Measurements from ENCODE around the gene DNASE1L3. TPM values are rescaled to one million over a fixed set of nuclear protein-coding genes. Genes with fewer than 3 reads are reported as not detected.

The DNASE1L3 gene
- total and polyA plus RNA-seq, 2 of the 13 experiments (the other 11 are each of a cell fraction or from before 2014, with no cell fraction given): 0.86 to 1.7 TPM

DNA sequence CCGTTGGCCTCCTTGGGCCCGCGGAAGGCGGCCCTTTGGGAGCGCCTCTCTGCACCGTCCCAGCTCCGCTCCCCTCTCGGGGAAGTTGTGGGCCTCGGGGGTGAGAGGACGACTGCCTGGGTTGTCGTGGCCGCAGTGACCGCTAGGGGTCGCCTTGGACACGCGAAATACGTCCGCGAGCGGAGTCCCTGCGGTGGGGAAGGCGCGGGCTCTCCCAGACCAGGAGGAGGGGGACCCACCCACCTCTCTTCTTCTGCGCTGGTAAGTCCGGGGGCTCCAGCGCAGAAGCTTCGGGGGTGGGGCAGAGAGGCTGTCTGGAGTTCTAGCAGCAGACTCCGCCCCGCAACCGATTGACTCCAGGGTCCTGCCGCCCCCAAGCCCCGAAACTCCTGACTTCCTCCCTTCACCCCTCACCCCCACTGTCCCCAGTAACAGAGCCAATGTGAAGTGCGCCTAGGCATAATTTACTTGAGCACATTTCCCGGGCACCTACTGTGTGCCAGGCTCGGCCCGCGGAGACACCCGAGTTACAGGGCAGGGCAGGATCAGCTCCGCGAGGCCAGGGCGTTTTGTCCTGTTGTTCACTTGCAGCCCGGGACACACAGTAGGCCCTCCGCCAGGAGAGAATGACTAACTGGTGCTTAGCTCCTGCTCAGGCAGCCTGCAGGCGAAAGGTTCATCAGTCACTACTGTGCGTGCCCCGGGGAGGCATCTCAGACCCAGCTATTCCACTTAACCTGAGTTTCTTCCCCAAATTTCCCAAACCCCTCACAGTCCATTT lies 32.8 kb downstream of the DNASE1L3 start (continued):
- TF ChIP-seq MAZ (IDR thresholded peaks at IDR 0.05; ENCODE audit: borderline replicate concordance, low read depth, low read length): no peak
- TF ChIP-seq MAZ (CRISPR knock-in tag; IDR thresholded peaks at IDR 0.05; ENCODE audit: low read depth): 0 out of 2 replicates have a peak, but pooled peaks have one; percentile 36
- 0 out of 2 replicates have a peak, but pooled peaks have one; percentile 23 for TF ChIP-seq FOXA3 (CRISPR knock-in tag; IDR thresholded peaks at IDR 0.05)
- no peak for TF ChIP-seq ZNF563 (CRISPR knock-in tag; IDR thresholded peaks at IDR 0.05)
- TF ChIP-seq ZSCAN22 (CRISPR knock-in tag; IDR thresholded peaks at IDR 0.05): no peak
- TF ChIP-seq POLR2G (IDR thresholded peaks at IDR 0.05; ENCODE audit: low read depth, low read length): no peak
- TF ChIP-seq UBTF (CRISPR knock-in tag; IDR thresholded peaks at IDR 0.05): peak; percentile 81
- no peak for TF ChIP-seq ZNF850 (CRISPR knock-in tag; conservative IDR thresholded peaks at IDR 0.05)
- TF ChIP-seq ZNF781 (CRISPR knock-in tag; IDR thresholded peaks at IDR 0.05; ENCODE audit: borderline replicate concordance, not compliant biosample characterization): peak; percentile 64
- TF ChIP-seq ZNF331 (CRISPR knock-in tag; IDR thresholded peaks at IDR 0.05): peak; percentile 42; the same call in 1 of the 2 replicates
- TF ChIP-seq HNF1A (IDR thresholded peaks at IDR 0.05; ENCODE audit: low read depth): no peak
- TF ChIP-seq HNF1A (CRISPR knock-in tag; IDR thresholded peaks at IDR 0.05; ENCODE audit: borderline replicate concordance): peak; percentile 33; the same call in 1 of the 2 replicates
- peak; percentile 49 for TF ChIP-seq IKZF5 (CRISPR knock-in tag; IDR thresholded peaks at IDR 0.05)
- no peak for TF ChIP-seq NCOA5 (CRISPR knock-in tag; IDR thresholded peaks at IDR 0.05)
- peak; percentile 67; the same call in 1 of the 2 replicates for TF ChIP-seq MIXL1 (CRISPR knock-in tag; IDR thresholded peaks at IDR 0.05)
- TF ChIP-seq IRF2 (CRISPR knock-in tag; IDR thresholded peaks at IDR 0.05): peak; percentile 47; the same call in 1 of the 2 replicates
- TF ChIP-seq MED1 (CRISPR knock-in tag; IDR thresholded peaks at IDR 0.05): 0 out of 2 replicates have a peak, but pooled peaks have one; percentile 28
- TF ChIP-seq ZBTB7B (CRISPR knock-in tag; IDR thresholded peaks at IDR 0.05): peak; percentile 64; the same call in 1 of the 2 replicates
- TF ChIP-seq ELF1 (CRISPR knock-in tag; IDR thresholded peaks at IDR 0.05): 0 out of 2 replicates have a peak, but pooled peaks have one; percentile 21
- TF ChIP-seq RAD21 (CRISPR knock-in tag; IDR thresholded peaks at IDR 0.05): peak; percentile 86
- TF ChIP-seq RORA (CRISPR knock-in tag; IDR thresholded peaks at IDR 0.05): no peak
- no peak for TF ChIP-seq PBX2 (CRISPR knock-in tag; IDR thresholded peaks at IDR 0.05)
